MG63 (cell line): ENCODE results near the gene REXO2. TPM values are rescaled to one million over a fixed set of nuclear protein-coding genes. Genes with fewer than 3 reads are reported as not detected.

ENCODE experiments used
- DNase-seq: peaks from one replicate; pipeline ENCODE4 v3.0.0-alpha.2; 2020
- H3K27me3 ChIP-seq: fragments of 250-450 bp; sonication (Bioruptor Pico); 2 replicates; pipeline ENCODE4 v1.5.1; 2020; ENCODE audit warnings: mild to moderate bottlenecking, moderate library complexity
- H3K36me3 ChIP-seq: fragments of 250-450 bp; sonication (Bioruptor Pico); 2 replicates; pipeline ENCODE4 v1.5.1; 2020; ENCODE audit warnings: mild to moderate bottlenecking, moderate library complexity
- H3K4me3 ChIP-seq: fragments of 250-450 bp; sonication (Bioruptor Pico); 2 replicates; pipeline ENCODE4 v1.5.1; 2020; ENCODE audit warnings: mild to moderate bottlenecking, moderate library complexity
- H3K9me3 ChIP-seq: fragments of 250-450 bp; sonication (Bioruptor Pico); 2 replicates; pipeline ENCODE4 v1.5.1; 2020; ENCODE audit warnings: mild to moderate bottlenecking, moderate library complexity
- total RNA-seq: library from RNA; depleted of rRNA; stranded (reverse); fragments of >200 nt; shearing (Covaris generic); gene quantifications from 2 replicates; pipeline ENCODE4 v1.2.3, GENCODE V29; 2014; ENCODE audit warnings: low replicate concordance; rRNA removed

The REXO2 gene
- total RNA-seq, 1 experiment from 2014 or later: 172 TPM

DNA sequence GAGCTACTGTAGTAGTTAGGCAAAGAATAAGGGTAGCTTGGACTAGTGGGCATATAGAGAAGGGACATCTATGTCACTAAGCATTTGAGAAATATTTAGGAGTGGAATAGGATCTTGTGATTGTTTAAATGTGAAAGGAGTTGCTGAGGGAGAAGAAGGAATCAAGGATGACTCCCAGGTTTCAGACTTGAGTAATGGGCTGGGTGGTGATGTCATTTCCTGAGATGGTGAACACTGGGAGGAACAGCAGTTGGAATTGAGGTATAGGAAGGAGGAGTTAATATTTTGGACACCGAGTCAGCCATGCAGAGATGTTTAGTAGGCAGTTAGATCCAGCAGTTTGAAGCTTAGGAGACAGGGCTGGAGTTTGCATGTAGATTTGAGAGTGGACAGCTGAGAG lies 40.1 kb downstream of the REXO2 start:
- DNase-seq: no peak
- Histone ChIP-seq H3K4me3 (no peak overlapping the region), H3K36me3 (no peaks in the 10 kb centered on the region), H3K9me3 (no peaks in the 10 kb centered on the region; the same call in 1 of the 2 replicates), H3K27me3 (no peaks in the 10 kb centered on the region)

DNA sequence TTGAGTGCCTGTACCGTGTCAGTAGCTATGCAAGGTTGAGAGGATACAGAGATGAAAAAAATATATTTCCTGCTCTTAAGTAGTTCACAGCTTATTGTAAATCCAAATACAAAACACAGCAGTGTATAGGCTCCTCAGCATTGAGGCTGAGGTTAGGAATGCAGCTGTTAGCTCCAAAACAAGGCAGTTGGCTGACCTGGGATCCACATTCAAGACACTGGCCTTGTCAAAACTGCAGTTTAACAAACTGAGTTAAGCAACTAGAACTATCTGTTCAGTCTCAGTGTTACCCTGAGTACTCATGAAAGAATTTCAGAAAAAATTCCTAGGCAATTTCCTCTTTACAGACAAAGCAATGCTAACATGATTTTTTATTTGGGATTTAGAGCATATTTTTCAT lies 42.8 kb downstream of the REXO2 start:
- no peaks in the 10 kb centered on the region for H3K36me3 ChIP-seq
- H3K4me3 ChIP-seq: no peak overlapping the region
- no peak for DNase-seq
- H3K27me3 ChIP-seq: no peaks in the 10 kb centered on the region
- H3K9me3 ChIP-seq: no peaks in the 10 kb centered on the region

DNA sequence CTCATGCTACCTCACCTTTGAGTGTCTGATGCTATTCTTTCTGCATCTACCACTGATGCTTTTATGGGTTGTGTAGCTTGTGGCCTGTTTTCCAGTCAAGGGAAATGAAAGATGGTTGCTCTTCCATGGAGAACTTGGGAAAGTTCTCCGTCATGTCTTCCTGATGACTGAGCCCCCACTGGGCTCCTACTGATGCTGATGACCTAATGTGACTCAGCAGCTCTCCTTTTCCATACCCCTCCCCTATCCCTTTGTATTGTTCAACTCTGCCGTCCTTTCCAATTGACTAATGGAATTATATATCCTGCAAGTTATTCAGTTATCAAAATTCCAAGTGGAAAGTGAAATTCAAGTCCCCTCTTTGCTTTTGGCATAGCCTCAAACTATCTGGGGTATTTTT lies 44.7 kb downstream of the REXO2 start:
- no peaks in the 10 kb centered on the region for H3K36me3 ChIP-seq
- H3K9me3 ChIP-seq: no peaks in the 10 kb centered on the region
- H3K4me3 ChIP-seq: no peak overlapping the region
- DNase-seq: no peak
- no peaks in the 10 kb centered on the region for H3K27me3 ChIP-seq

DNA sequence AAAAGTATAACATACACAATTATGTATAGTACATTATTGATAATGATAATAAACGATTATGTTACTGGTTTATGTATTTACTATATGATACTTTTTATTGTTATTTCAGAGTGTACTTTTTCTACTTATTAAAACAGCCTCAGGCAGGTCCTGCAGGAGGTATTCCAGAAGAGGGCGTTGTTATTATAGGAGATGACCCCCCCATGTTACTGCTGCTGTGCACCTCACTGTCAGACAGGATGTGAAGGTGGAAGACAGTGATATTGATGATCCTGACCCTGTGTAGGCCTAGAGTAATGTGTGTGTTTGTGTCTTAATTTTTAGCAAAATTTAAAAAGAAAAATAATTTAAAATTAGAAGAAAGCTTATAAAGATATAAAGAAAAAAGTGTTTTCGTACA lies 57.6 kb downstream of the REXO2 start:
- no peak for DNase-seq
- Histone ChIP-seq H3K4me3 (no peak overlapping the region), H3K27me3 (no peaks in the 10 kb centered on the region), H3K36me3 (no peaks in the 10 kb centered on the region), H3K9me3 (no peaks in the 10 kb centered on the region)

DNA sequence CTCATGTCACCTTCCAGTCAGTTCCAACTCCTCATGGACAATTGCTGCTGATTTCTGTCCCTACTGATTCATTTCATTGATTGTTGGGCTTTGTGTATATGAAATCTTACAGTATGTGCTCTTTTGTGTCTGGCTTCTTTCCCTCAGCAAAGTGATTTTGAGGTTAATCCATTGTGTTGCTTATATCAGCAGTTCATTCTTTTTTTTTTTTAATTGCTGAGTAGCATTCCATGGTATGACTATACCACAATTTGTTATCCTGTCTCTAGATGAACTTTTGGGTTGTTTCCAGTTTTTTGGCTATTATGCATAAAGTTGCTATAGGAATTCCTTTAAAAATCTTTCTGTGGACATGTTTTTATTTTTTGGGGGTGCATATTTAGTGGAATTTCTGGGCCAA lies 60.5 kb downstream of the REXO2 start:
- no peak overlapping the region for H3K4me3 ChIP-seq
- DNase-seq: no peak
- no peaks in the 10 kb centered on the region for H3K27me3 ChIP-seq
- H3K9me3 ChIP-seq: no peaks in the 10 kb centered on the region
- H3K36me3 ChIP-seq: no peaks in the 10 kb centered on the region

Other genes starting within 250 kb of the REXO2 start
- gene NNMT, start 143.1 kb upstream of the REXO2 start, total RNA-seq: 377 and 715 TPM in 2 replicates
- 2.0 and 7.2 TPM in 2 replicates for gene C11orf71, start 39.0 kb upstream of the REXO2 start, total RNA-seq
- gene RBM7, start 38.8 kb upstream of the REXO2 start, total RNA-seq: 27.8 and 46.8 TPM in 2 replicates
- not detected in 2 replicates for gene NXPE1, start 120.4 kb downstream of the REXO2 start, total RNA-seq
- gene NXPE4, start 156.3 kb downstream of the REXO2 start, total RNA-seq: not detected in 2 replicates
- not detected in 2 replicates for gene NXPE2, start 239.1 kb downstream of the REXO2 start, total RNA-seq